ENCODE results near the gene OGDH. TPM values are rescaled to one million over a fixed set of nuclear protein-coding genes. Genes with fewer than 3 reads are reported as not detected.
A peak's percentile ranks its signal among the peaks of the same experiment; 100 is the strongest.

The OGDH gene
- total RNA-seq, 1 donor from 2014 or later, result 67.1 TPM

GRCh38 chr7:44630792-44631457 is 24.5 kb downstream of the OGDH start:
- peaks cover 3% of the 10 kb centered on the region for H3K36me3 Mint-ChIP-seq (ENCODE audit: low read depth, unreplicated experiment)
- no peak overlapping the region for H3K4me3 Mint-ChIP-seq (ENCODE audit: unreplicated experiment)

GRCh38 chr7:44631458-44632115 is 25.2 kb downstream of the OGDH start:
- H3K36me3 Mint-ChIP-seq (ENCODE audit: low read depth, unreplicated experiment), result no peaks in the 10 kb centered on the region
- peaks cover 4% of the 10 kb centered on the region for H3K27me3 Mint-ChIP-seq (ENCODE audit: unreplicated experiment)
- peak overlapping the region; percentile 48 for H3K27ac Mint-ChIP-seq (ENCODE audit: unreplicated experiment)
- no peak overlapping the region for H3K4me3 Mint-ChIP-seq (ENCODE audit: unreplicated experiment)
- H3K4me1 Mint-ChIP-seq (ENCODE audit: unreplicated experiment), result peaks cover 24% of the 10 kb centered on the region
- DNase-seq (ENCODE audit: low spot score), result no peak
- H3K9me3 Mint-ChIP-seq (ENCODE audit: unreplicated experiment), result no peaks in the 10 kb centered on the region
- no peak for TF ChIP-seq CTCF (IDR thresholded peaks at IDR 0.05; ENCODE audit: unreplicated experiment)

More at GRCh38 chr7:44630792-44631457, 24.5 kb downstream of the OGDH start:
- no peak for TF ChIP-seq CTCF (IDR thresholded peaks at IDR 0.05; ENCODE audit: unreplicated experiment)
- no peaks in the 10 kb centered on the region for H3K9me3 Mint-ChIP-seq (ENCODE audit: unreplicated experiment)
- DNase-seq (ENCODE audit: low spot score), result no peak
- peaks cover 24% of the 10 kb centered on the region for H3K4me1 Mint-ChIP-seq (ENCODE audit: unreplicated experiment)
- H3K27me3 Mint-ChIP-seq (ENCODE audit: unreplicated experiment), result peaks cover 4% of the 10 kb centered on the region
- no peak overlapping the region for H3K27ac Mint-ChIP-seq (ENCODE audit: unreplicated experiment)

- Mint-ChIP-seq H3K27me3 (ENCODE audit: unreplicated experiment) (peaks cover 2% of the 10 kb centered on the region), H3K4me1 (ENCODE audit: unreplicated experiment) (peaks cover 24% of the 10 kb centered on the region), H3K36me3 (ENCODE audit: low read depth, unreplicated experiment) (no peaks in the 10 kb centered on the region), H3K27ac (ENCODE audit: unreplicated experiment) (no peak overlapping the region), H3K9me3 (ENCODE audit: unreplicated experiment) (no peaks in the 10 kb centered on the region), H3K4me3 (ENCODE audit: unreplicated experiment) (no peak overlapping the region)
- TF ChIP-seq CTCF (IDR thresholded peaks at IDR 0.05; ENCODE audit: unreplicated experiment), result no peak
- no peak for DNase-seq (ENCODE audit: low spot score)
Observed at GRCh38 chr7:44632196-44632595, 25.8 kb downstream of the OGDH start.

- DNase-seq (ENCODE audit: low spot score), result no peak
- Mint-ChIP-seq H3K4me1 (ENCODE audit: unreplicated experiment) (peaks cover 28% of the 10 kb centered on the region), H3K27ac (ENCODE audit: unreplicated experiment) (peak overlapping the region; percentile 8), H3K27me3 (ENCODE audit: unreplicated experiment) (peaks cover 2% of the 10 kb centered on the region), H3K9me3 (ENCODE audit: unreplicated experiment) (no peaks in the 10 kb centered on the region), H3K4me3 (ENCODE audit: unreplicated experiment) (no peak overlapping the region), H3K36me3 (ENCODE audit: low read depth, unreplicated experiment) (no peaks in the 10 kb centered on the region)
- no peak for TF ChIP-seq CTCF (IDR thresholded peaks at IDR 0.05; ENCODE audit: unreplicated experiment)
Observed at GRCh38 chr7:44633254-44634186, 27.1 kb downstream of the OGDH start.
